GM23338 (cell line): ENCODE results near the gene CRTC1. TPM values are rescaled to one million over a fixed set of nuclear protein-coding genes. Genes with fewer than 3 reads are reported as not detected.

Experiments used
- ATAC-seq: fragments of 200-7000 bp; cut with Tn5 transposase; 3 replicates; pipeline ENCODE4 v1.9.1; 2020
- DNase-seq: peaks from one replicate; pipeline ENCODE4 v3.0.0-alpha.2; 2015; ENCODE audit warnings: low spot score
- H2AFZ ChIP-seq: fragments of 200-600 bp; sonication (generic); 2 replicates; pipeline ENCODE4 v1.8.0; 2016; ENCODE audit warnings: antibody characterized with exemption, mild to moderate bottlenecking, moderate library complexity
- H3F3A ChIP-seq: fragments of 200-600 bp; sonication (generic); replicated peaks from 2 replicates; pipeline ENCODE4 v1.8.0; 2017; ENCODE audit warnings: antibody characterized with exemption, mixed run types, low read depth
- H3K27ac ChIP-seq: fragments of 200-600 bp; sonication (generic); 2 replicates; pipeline ENCODE4 v1.6.1; 2016; ENCODE audit warnings: low read depth
- H3K27me3 ChIP-seq: fragments of 200-600 bp; sonication (generic); 2 replicates; pipeline ENCODE4 v1.8.0; 2016; ENCODE audit warnings: mild to moderate bottlenecking, mixed run types, moderate library complexity; ENCODE audit not compliant: insufficient read depth
- H3K36me3 ChIP-seq: fragments of 200-600 bp; sonication (generic); 2 replicates; pipeline ENCODE4 v1.8.0; 2016; ENCODE audit warnings: mild to moderate bottlenecking; ENCODE audit not compliant: insufficient read depth
- H3K4me1 ChIP-seq: fragments of 200-600 bp; sonication (generic); 2 replicates; pipeline ENCODE4 v1.8.0; 2016; ENCODE audit warnings: mild to moderate bottlenecking, moderate library complexity; ENCODE audit not compliant: insufficient read depth
- H3K4me2 ChIP-seq: fragments of 200-600 bp; sonication (generic); 2 replicates; pipeline ENCODE4 v1.7.1; 2017; ENCODE audit warnings: mixed run types
- H3K4me3 ChIP-seq: fragments of 200-600 bp; sonication (generic); 2 replicates; pipeline ENCODE4 v1.6.1; 2016; ENCODE audit warnings: mixed run types
- H3K79me2 ChIP-seq: fragments of 200-600 bp; sonication (generic); replicated peaks from 2 replicates; pipeline ENCODE4 v1.8.0; 2017; ENCODE audit warnings: mild to moderate bottlenecking; ENCODE audit not compliant: insufficient read depth
- H3K9me2 ChIP-seq: fragments of 200-600 bp; sonication (generic); 2 replicates; pipeline ENCODE4 v1.8.0; 2017; ENCODE audit not compliant: insufficient read depth
- H4K20me1 ChIP-seq: fragments of 200-600 bp; sonication (generic); replicated peaks from 2 replicates; pipeline ENCODE4 v1.8.0; 2017; ENCODE audit warnings: mild to moderate bottlenecking; ENCODE audit not compliant: insufficient read depth
- H3K27ac Mint-ChIP-seq: 2 replicates; pipeline ENCODE4 v1.8.0; 2020; ENCODE audit warnings: inconsistent platforms, mild to moderate bottlenecking, moderate library complexity, mixed read lengths
- H3K27me3 Mint-ChIP-seq: 3 replicates; pipeline ENCODE4 v1.8.0; 2022; ENCODE audit warnings: low read depth, mild to moderate bottlenecking, moderate library complexity, mixed read lengths, inconsistent platforms; ENCODE audit not compliant: insufficient read depth, poor library complexity
- H3K36me3 Mint-ChIP-seq: 3 replicates; pipeline ENCODE4 v1.8.0; 2021; ENCODE audit warnings: low read depth, mild to moderate bottlenecking, inconsistent platforms, moderate library complexity, mixed read lengths
- H3K4me1 Mint-ChIP-seq: 3 replicates; pipeline ENCODE4 v1.8.0; 2020; ENCODE audit warnings: mild to moderate bottlenecking, inconsistent platforms, mixed read lengths
- H3K4me3 Mint-ChIP-seq: 3 replicates; pipeline ENCODE4 v1.8.0; 2021; ENCODE audit warnings: moderate library complexity, mild to moderate bottlenecking, inconsistent platforms, mixed read lengths
- H3K9me3 Mint-ChIP-seq: 3 replicates; pipeline ENCODE4 v1.8.0; 2020; ENCODE audit warnings: moderate library complexity, mild to moderate bottlenecking, inconsistent platforms, mixed read lengths
- CREB1 ChIP-seq: fragments of 250-450 bp; sonication (Bioruptor Pico); IDR thresholded peaks from 2 replicates; pipeline ENCODE4 v1.5.0; 2020; ENCODE audit warnings: low read depth, mild to moderate bottlenecking, moderate library complexity
- CTCF ChIP-seq, 2 experiments: fragments of 200-600 bp in 1 of 2; sonication (generic) in 1 of 2; conservative IDR thresholded peaks; 2 replicates each; pipeline versions ENCODE4 v1.5.1 to v1.6.1; 2016 to 2017; ENCODE audit warnings: antibody characterized with exemption in 2 of 2, low read depth in 2 of 2, mild to moderate bottlenecking in 2 of 2, moderate library complexity in 1 of 2
- ETS1 ChIP-seq: IDR thresholded peaks from 2 replicates; pipeline ENCODE4 v1.6.1; 2016; ENCODE audit warnings: antibody characterized with exemption
- JUNB ChIP-seq: IDR thresholded peaks from one replicate; pipeline ENCODE4 v1.6.1; 2016; ENCODE audit warnings: antibody characterized with exemption; ENCODE audit not compliant: unreplicated experiment
- POLR2AphosphoS5 ChIP-seq: IDR thresholded peaks from 2 replicates; pipeline ENCODE4 v1.6.1; 2016; ENCODE audit warnings: antibody characterized with exemption, low read depth
- REST ChIP-seq: IDR thresholded peaks from one replicate; pipeline ENCODE4 v1.6.1; 2018; ENCODE audit warnings: antibody characterized with exemption; ENCODE audit not compliant: unreplicated experiment
- STAT1 ChIP-seq: IDR thresholded peaks from one replicate; pipeline ENCODE4 v1.6.1; 2016; ENCODE audit warnings: antibody characterized with exemption; ENCODE audit not compliant: unreplicated experiment
- ZNF114 ChIP-seq: fragments of 250-450 bp; sonication (Bioruptor Pico); IDR thresholded peaks from 2 replicates; pipeline ENCODE4 v1.5.0; 2020; ENCODE audit warnings: mild to moderate bottlenecking, moderate library complexity
- polyA plus RNA-seq: library from polyadenylated mRNA; unstranded; fragments of >200 nt; fragmentation: Nextera tagmentation; extraction: Ambion mirVana; gene quantifications from 2 replicates; pipeline ENCODE4 v1.2.1, GENCODE V29; 2016
- total RNA-seq: library from RNA; depleted of rRNA; stranded (reverse); fragments of >200 nt; shearing (Covaris generic); gene quantifications from 2 replicates; pipeline ENCODE4 v1.2.3, GENCODE V29; 2014

The CRTC1 gene
- total and polyA plus RNA-seq, 2 experiments from 2014 or later, result 5.4 to 8.4 TPM

GRCh38 chr19:18803550-18804138 is 120.2 kb downstream of the CRTC1 start (continued):
- TF ChIP-seq ETS1 (no peak), CREB1 (CRISPR knock-in tag) (no peak), STAT1 (no peak), ZNF114 (CRISPR knock-in tag) (no peak), POLR2AphosphoS5 (no peak), JUNB (no peak), CTCF (conservative IDR thresholded peaks at IDR 0.05; ENCODE audit: low read depth in 2 of 2) (no peak), REST (no peak)

- no peaks in the 10 kb centered on the region for H3K4me1 ChIP-seq
- no peaks in the 10 kb centered on the region for H3K36me3 Mint-ChIP-seq
- no peaks in the 10 kb centered on the region for H4K20me1 ChIP-seq
- no peaks in the 10 kb centered on the region for H3K79me2 ChIP-seq
- no peaks in the 10 kb centered on the region for H3F3A ChIP-seq
- no peak overlapping the region for H2AFZ ChIP-seq
- H3K4me2 ChIP-seq, result no peak overlapping the region
- H3K36me3 ChIP-seq, result no peaks in the 10 kb centered on the region
- DNase-seq (no peak), ATAC-seq (no peak)
- no peak overlapping the region for H3K27ac ChIP-seq
- TF ChIP-seq STAT1, result no peak
- peaks cover 30% of the 10 kb centered on the region for H3K27me3 Mint-ChIP-seq
- no peak overlapping the region for H3K4me3 ChIP-seq
- no peak overlapping the region for H3K4me3 Mint-ChIP-seq
- peaks cover 38% of the 10 kb centered on the region for H3K27me3 ChIP-seq
- H3K9me3 Mint-ChIP-seq, result peaks cover 3% of the 10 kb centered on the region; the same call in 2 of the 3 replicates
- no peaks in the 10 kb centered on the region for H3K9me2 ChIP-seq
- H3K27ac Mint-ChIP-seq, result no peak overlapping the region
- no peaks in the 10 kb centered on the region for H3K4me1 Mint-ChIP-seq
These were observed 120.7 kb downstream of the CRTC1 start for GRCh38 chr19:18804139-18804601.
